Ectodermal cell (in vitro differentiated cells): Measurements from ENCODE around the gene CNTNAP1.
"Not testable (repeated sequence)": the region's sequence is repeated elsewhere in the genome, so short reads cannot be mapped to it uniquely, and the experiment has no call there.

Experiments used
- H3K27ac ChIP-seq: 2 replicates; pipeline ENCODE4 v1.7.0; 2013; ENCODE audit warnings: mild to moderate bottlenecking, low read depth, low read length; ENCODE audit not compliant: insufficient read depth, poor library complexity, severe bottlenecking
- H3K27me3 ChIP-seq: 2 replicates; pipeline ENCODE4 v1.7.0; 2013; ENCODE audit warnings: mild to moderate bottlenecking, low read length; ENCODE audit not compliant: insufficient read depth, control insufficient read depth, poor library complexity, severe bottlenecking
- H3K36me3 ChIP-seq: one replicate; pipeline ENCODE4 v1.7.0; 2013; ENCODE audit warnings: low read length; ENCODE audit not compliant: control insufficient read depth, insufficient read depth
- H3K4me1 ChIP-seq: one replicate; pipeline ENCODE4 v1.7.0; 2013; ENCODE audit warnings: low read length; ENCODE audit not compliant: control insufficient read depth, insufficient read depth
- H3K4me3 ChIP-seq: 2 replicates; pipeline ENCODE4 v1.7.0; 2013; ENCODE audit warnings: low read depth, low read length, control low read depth; ENCODE audit not compliant: insufficient read depth
- H3K9me3 ChIP-seq: 2 replicates; pipeline ENCODE4 v1.7.0; 2013; ENCODE audit warnings: mild to moderate bottlenecking, low read length, moderate library complexity; ENCODE audit not compliant: control insufficient read depth
- WGBS, 2 experiments: methylation state at CpG; one replicate each; pipeline ENCODE4 v1.1.7; 2013; ENCODE audit warnings: missing lambda C conversion rate in 2 of 2; 5-methylcytosine and 5-hydroxymethylcytosine counted together

The CNTNAP1 gene

GRCh38 chr17:42657824-42658588, 24.3 kb upstream of the CNTNAP1 start:
- 94 to 95% methylated on average over 9 of the region's 9 CpGs for WGBS, 2 experiments
- Histone ChIP-seq H3K36me3 (peaks cover 2% of the 10 kb centered on the region), H3K9me3 (no peaks in the 10 kb centered on the region), H3K27me3 (no peaks in the 10 kb centered on the region), H3K27ac (no peak overlapping the region), H3K4me3 (no peak overlapping the region), H3K4me1 (peaks cover 9% of the 10 kb centered on the region)

- Histone ChIP-seq H3K27ac (peak within 1 kb of the TSS; percentile 6), H3K27me3 (no peaks in the 10 kb centered on the region), H3K36me3 (peaks cover 2% of the 10 kb centered on the region), H3K4me1 (no peaks in the 10 kb centered on the region), H3K9me3 (no peaks in the 10 kb centered on the region), H3K4me3 (peak within 1 kb of the TSS; percentile 72)
- WGBS, 2 experiments = 1% methylated on average over 54 to 56 of the region's 59 CpGs
Measured at GRCh38 chr17:42659079-42659931, 23.0 kb upstream of the CNTNAP1 start, which contains the start of gene TUBG2. TSS of gene TUBG2 (plus strand) at chr17:42659284. CDS start at chr17:42659504, 220 bp downstream.

GRCh38 chr17:42659932-42660274, 22.4 kb upstream of the CNTNAP1 start:
- H3K4me1 ChIP-seq, H3K27me3 ChIP-seq, H3K9me3 ChIP-seq, H3K36me3 ChIP-seq, H3K27ac ChIP-seq: not testable (repeated sequence)
- 64 to 88% methylated on average over 1 of the region's 14 CpGs for WGBS, 2 experiments
- H3K4me3 ChIP-seq = peak overlapping the region; percentile 72

GRCh38 chr17:42660692-42661345, 21.5 kb upstream of the CNTNAP1 start:
- no peaks in the 10 kb centered on the region for H3K27me3 ChIP-seq

GRCh38 chr17:42665581-42666001, 16.7 kb upstream of the CNTNAP1 start:
- peaks cover 5% of the 10 kb centered on the region for H3K27me3 ChIP-seq
- H3K4me3 ChIP-seq = no peak overlapping the region
- H3K4me1 ChIP-seq = peaks cover 6% of the 10 kb centered on the region
- no peaks in the 10 kb centered on the region for H3K9me3 ChIP-seq
- peaks cover 7% of the 10 kb centered on the region for H3K36me3 ChIP-seq
- H3K27ac ChIP-seq = no peak overlapping the region
- WGBS, 2 experiments = 87 to 88% methylated on average over 14 of the region's 14 CpGs

More at GRCh38 chr17:42660692-42661345, 21.5 kb upstream of the CNTNAP1 start:
- no peaks in the 10 kb centered on the region for H3K9me3 ChIP-seq
- peaks cover 2% of the 10 kb centered on the region for H3K36me3 ChIP-seq
- 90 to 91% methylated on average over 6 of the region's 7 CpGs for WGBS, 2 experiments
- H3K27ac ChIP-seq = no peak overlapping the region
- no peaks in the 10 kb centered on the region for H3K4me1 ChIP-seq
- no peak overlapping the region for H3K4me3 ChIP-seq

- H3K36me3 ChIP-seq, H3K4me3 ChIP-seq: not testable (repeated sequence)
- 86 to 88% methylated on average over 11 of the region's 16 CpGs for WGBS, 2 experiments
Measured at GRCh38 chr17:42666126-42666525, 16.2 kb upstream of the CNTNAP1 start.

GRCh38 chr17:42667088-42667951, 15.0 kb upstream of the CNTNAP1 start:
- WGBS, 2 experiments = 84% methylated on average over 6 to 7 of the region's 7 CpGs
- Histone ChIP-seq H3K36me3 (peaks cover 13% of the 10 kb centered on the region), H3K27ac (no peak overlapping the region), H3K4me3 (no peak overlapping the region), H3K27me3 (peaks cover 22% of the 10 kb centered on the region), H3K9me3 (no peaks in the 10 kb centered on the region), H3K4me1 (peaks cover 9% of the 10 kb centered on the region)

More at GRCh38 chr17:42666126-42666525, 16.2 kb upstream of the CNTNAP1 start:
- H3K27me3 ChIP-seq = peaks cover 10% of the 10 kb centered on the region
- H3K27ac ChIP-seq, H3K9me3 ChIP-seq, H3K4me1 ChIP-seq: not testable (repeated sequence)

GRCh38 chr17:42669705-42669976, 12.7 kb upstream of the CNTNAP1 start:
- Histone ChIP-seq H3K27ac (no peak overlapping the region), H3K27me3 (peaks cover 45% of the 10 kb centered on the region), H3K36me3 (peaks cover 12% of the 10 kb centered on the region), H3K4me1 (peaks cover 23% of the 10 kb centered on the region), H3K4me3 (no peak overlapping the region), H3K9me3 (no peaks in the 10 kb centered on the region)
- WGBS, 2 experiments = 20 to 31% methylated on average over 12 of the region's 12 CpGs

GRCh38 chr17:42669977-42670788, 12.1 kb upstream of the CNTNAP1 start:
- Histone ChIP-seq H3K27me3 (peaks cover 51% of the 10 kb centered on the region), H3K9me3 (no peaks in the 10 kb centered on the region), H3K4me3 (peak overlapping the region; percentile 27), H3K36me3 (peaks cover 12% of the 10 kb centered on the region), H3K4me1 (peaks cover 27% of the 10 kb centered on the region), H3K27ac (no peak overlapping the region)
- 2 to 3% methylated on average over 87 of the region's 87 CpGs for WGBS, 2 experiments
